H9 (cell line): ENCODE results near the gene PEPD. TPM values are rescaled to one million over a fixed set of nuclear protein-coding genes. Genes with fewer than 3 reads are reported as not detected.

Experiments used
- DNase-seq: peaks from one replicate; pipeline ENCODE4 v3.0.0-alpha.2; 2017
- H2AFZ ChIP-seq: one replicate; pipeline ENCODE4 v1.6.1; 2013; ENCODE audit warnings: mild to moderate bottlenecking, low read length, control low read depth, moderate library complexity
- H2AK5ac ChIP-seq: 2 replicates; pipeline ENCODE4 v1.6.1; 2013; ENCODE audit warnings: low read length, control low read depth, mixed read lengths; ENCODE audit not compliant: insufficient read length
- H2BK120ac ChIP-seq: one replicate; pipeline ENCODE4 v1.6.1; 2013; ENCODE audit warnings: low read depth, mild to moderate bottlenecking, low read length, control low read depth, inconsistent platforms; ENCODE audit not compliant: poor library complexity, severe bottlenecking
- H2BK12ac ChIP-seq: 2 replicates; pipeline ENCODE4 v1.6.1; 2013; ENCODE audit warnings: low read length, control low read depth, mixed read lengths, low read depth; ENCODE audit not compliant: insufficient read length
- H2BK15ac ChIP-seq: 2 replicates; pipeline ENCODE4 v1.6.1; 2013; ENCODE audit warnings: low read depth, low read length, control low read depth
- H2BK20ac ChIP-seq: one replicate; pipeline ENCODE4 v1.6.1; 2013; ENCODE audit warnings: low read depth, mild to moderate bottlenecking, low read length, control low read depth, inconsistent platforms; ENCODE audit not compliant: poor library complexity, severe bottlenecking
- H2BK5ac ChIP-seq: 2 replicates; pipeline ENCODE4 v1.6.1; 2013; ENCODE audit warnings: low read length, control low read depth, mixed read lengths; ENCODE audit not compliant: insufficient read length
- H3K14ac ChIP-seq: 2 replicates; pipeline ENCODE4 v1.6.1; 2013; ENCODE audit warnings: low read length, control low read depth; ENCODE audit not compliant: insufficient read depth
- H3K18ac ChIP-seq: 2 replicates; pipeline ENCODE4 v1.6.1; 2013; ENCODE audit warnings: low read depth, mild to moderate bottlenecking, mixed read lengths, low read length, control low read depth; ENCODE audit not compliant: insufficient read length
- H3K23ac ChIP-seq: 2 replicates; pipeline ENCODE4 v1.6.1; 2013; ENCODE audit warnings: low read length, control low read depth, mixed read lengths, low read depth; ENCODE audit not compliant: insufficient read length
- H3K23me2 ChIP-seq: 2 replicates; pipeline ENCODE4 v1.6.1; 2013; ENCODE audit warnings: low read depth, mild to moderate bottlenecking, mixed read lengths, low read length, control low read depth; ENCODE audit not compliant: insufficient read length, poor library complexity, severe bottlenecking
- H3K27ac ChIP-seq: 2 replicates; pipeline ENCODE4 v1.5.1; 2013; ENCODE audit warnings: low read length, control low read depth, mixed read lengths, low read depth; ENCODE audit not compliant: insufficient read length
- H3K27me3 ChIP-seq: 2 replicates; pipeline ENCODE4 v1.6.1; 2013; ENCODE audit warnings: low read length, control low read depth, inconsistent platforms; ENCODE audit not compliant: insufficient read depth
- H3K4ac ChIP-seq: 2 replicates; pipeline ENCODE4 v1.6.1; 2013; ENCODE audit warnings: low read depth, mild to moderate bottlenecking, control low read depth, inconsistent platforms, low read length, moderate library complexity
- H3K4me1 ChIP-seq: 2 replicates; pipeline ENCODE4 v1.6.1; 2013; ENCODE audit warnings: low read length, control low read depth, inconsistent platforms; ENCODE audit not compliant: insufficient read depth
- H3K4me2 ChIP-seq: 2 replicates; pipeline ENCODE4 v1.6.1; 2013; ENCODE audit warnings: low read length, control low read depth, mixed read lengths; ENCODE audit not compliant: insufficient read length, insufficient read depth
- H3K56ac ChIP-seq: 2 replicates; pipeline ENCODE4 v1.6.1; 2013; ENCODE audit warnings: low read depth, mild to moderate bottlenecking, mixed read lengths, low read length, control low read depth; ENCODE audit not compliant: insufficient read length
- H3K79me1 ChIP-seq: 2 replicates; pipeline ENCODE4 v1.6.1; 2013; ENCODE audit warnings: low read depth, mild to moderate bottlenecking, moderate library complexity, low read length, control low read depth, inconsistent platforms; ENCODE audit not compliant: insufficient read depth, poor library complexity, severe bottlenecking
- H3K79me2 ChIP-seq: 2 replicates; pipeline ENCODE4 v1.6.1; 2013; ENCODE audit warnings: low read length, control low read depth, inconsistent platforms; ENCODE audit not compliant: insufficient read depth
- H3K9ac ChIP-seq: 2 replicates; pipeline ENCODE4 v1.6.1; 2013; ENCODE audit warnings: low read length, control low read depth, mixed read lengths; ENCODE audit not compliant: insufficient read length; ENCODE audit errors: extremely low read depth
- H3K9me3 ChIP-seq: one replicate; pipeline ENCODE4 v1.6.1; 2013; ENCODE audit warnings: low read depth, low read length, inconsistent platforms; ENCODE audit not compliant: control insufficient read depth
- H3T11ph ChIP-seq: one replicate; pipeline ENCODE4 v1.6.1; 2013; ENCODE audit warnings: mild to moderate bottlenecking, low read length, control low read depth, inconsistent platforms
- H4K20me1 ChIP-seq: one replicate; pipeline ENCODE4 v1.6.1; 2013; ENCODE audit not compliant: control insufficient read depth, insufficient read length, insufficient read depth
- H4K5ac ChIP-seq: 2 replicates; pipeline ENCODE4 v1.6.1; 2013; ENCODE audit warnings: low read depth, mild to moderate bottlenecking, mixed read lengths, low read length, control low read depth; ENCODE audit not compliant: insufficient read length
- H4K8ac ChIP-seq: replicated peaks from 2 replicates; pipeline ENCODE4 v1.6.1; 2013; ENCODE audit warnings: low read length, control low read depth, mixed read lengths, low read depth; ENCODE audit not compliant: insufficient read length
- H4K91ac ChIP-seq: 2 replicates; pipeline ENCODE4 v1.6.1; 2013; ENCODE audit warnings: low read depth, mild to moderate bottlenecking, moderate library complexity, mixed read lengths, low read length, control low read depth; ENCODE audit not compliant: insufficient read length
- H3K27ac Mint-ChIP-seq, 3 experiments: 2 replicates in 2 of 3; 3 replicates in 1 of 3; pipeline ENCODE4 v1.8.0; 2020 to 2021; ENCODE audit warnings: mixed read lengths in 3 of 3, mild to moderate bottlenecking in 1 of 3, moderate library complexity in 1 of 3
- H3K27me3 Mint-ChIP-seq: 2 replicates; pipeline ENCODE4 v1.8.0; 2021; ENCODE audit warnings: low read depth, mild to moderate bottlenecking, moderate library complexity, mixed read lengths
- H3K36me3 Mint-ChIP-seq, 3 experiments: 2 replicates in 2 of 3; 3 replicates in 1 of 3; pipeline ENCODE4 v1.8.0; 2020 to 2021; ENCODE audit warnings: low read depth in 3 of 3, mixed read lengths in 3 of 3; ENCODE audit not compliant: insufficient read depth in 1 of 3
- H3K4me1 Mint-ChIP-seq, 2 experiments: 2 replicates each; pipeline ENCODE4 v1.8.0; 2020; ENCODE audit warnings: mixed read lengths in 2 of 2
- H3K4me3 Mint-ChIP-seq, 2 experiments: 2 replicates in 1 of 2; 3 replicates in 1 of 2; pipeline ENCODE4 v1.8.0; 2020 to 2021; ENCODE audit warnings: mild to moderate bottlenecking in 2 of 2, mixed read lengths in 2 of 2, moderate library complexity in 1 of 2
- H3K9me3 Mint-ChIP-seq, 2 experiments: 2 replicates in 1 of 2; 3 replicates in 1 of 2; pipeline ENCODE4 v1.8.0; 2020; ENCODE audit warnings: mild to moderate bottlenecking in 2 of 2, mixed read lengths in 2 of 2, moderate library complexity in 1 of 2
- WGBS: extraction: QIAGEN DNeasy Blood & Tissue Kit; methylation state at CpG from one replicate; pipeline ENCODE4 v1.1.7; 2013; ENCODE audit warnings: missing lambda C conversion rate, low lambda C conversion rate, mixed read lengths; ENCODE audit not compliant: insufficient read length; ENCODE audit errors: extremely low coverage; 5-methylcytosine and 5-hydroxymethylcytosine counted together
- total RNA-seq: library from RNA; stranded (reverse); gene quantifications from 2 replicates; pipeline ENCODE4 v1.2.1, GENCODE V29; 2021
- TF ChIP-seq, protein P1 (sequence below): fragments of 200-600 bp; sonication (generic); conservative IDR thresholded peaks from 3 replicates; pipeline ENCODE4 v1.8.0; 2021; ENCODE audit warnings: antibody characterized with exemption, mild to moderate bottlenecking

PEPD gene
- total RNA-seq, 1 experiment from 2014 or later: 52.8 TPM

GRCh38 chr19:33497131-33497777, 24.3 kb downstream of the PEPD start:
- Histone ChIP-seq H4K8ac (no peak overlapping the region), H3K9ac (no peak overlapping the region), H3K23me2 (no peaks in the 10 kb centered on the region), H3K4me2 (no peak overlapping the region), H3K18ac (no peak overlapping the region), H3K9me3 (no peaks in the 10 kb centered on the region), H3K79me2 (no peaks in the 10 kb centered on the region), H4K20me1 (no peaks in the 10 kb centered on the region), H2BK12ac (no peak overlapping the region), H3K56ac (no peak overlapping the region), H4K91ac (no peak overlapping the region), H3K14ac (no peak overlapping the region), H3T11ph (no peak overlapping the region), H3K23ac (no peak overlapping the region), H2BK15ac (no peak overlapping the region), H2BK20ac (no peak overlapping the region), H2AFZ (no peak overlapping the region), H4K5ac (no peak overlapping the region), H3K4ac (no peak overlapping the region), H3K4me1 (no peaks in the 10 kb centered on the region), H2AK5ac (no peak overlapping the region), H2BK5ac (no peak overlapping the region), H3K27ac (no peak overlapping the region), H3K27me3 (no peaks in the 10 kb centered on the region), H3K79me1 (no peaks in the 10 kb centered on the region), H2BK120ac (no peak overlapping the region)
- Mint-ChIP-seq H3K4me1 (no peaks in the 10 kb centered on the region), H3K27me3 (no peaks in the 10 kb centered on the region), H3K36me3 (peaks cover 0 to 7% (median 6%) of the 10 kb centered on the region in 3 experiments; a peak in 4 of 7 replicates), H3K27ac (no peak overlapping the region), H3K4me3 (no peak overlapping the region), H3K9me3 (no peaks in the 10 kb centered on the region)
- no peak for DNase-seq
- TF ChIP-seq, protein P1, sequence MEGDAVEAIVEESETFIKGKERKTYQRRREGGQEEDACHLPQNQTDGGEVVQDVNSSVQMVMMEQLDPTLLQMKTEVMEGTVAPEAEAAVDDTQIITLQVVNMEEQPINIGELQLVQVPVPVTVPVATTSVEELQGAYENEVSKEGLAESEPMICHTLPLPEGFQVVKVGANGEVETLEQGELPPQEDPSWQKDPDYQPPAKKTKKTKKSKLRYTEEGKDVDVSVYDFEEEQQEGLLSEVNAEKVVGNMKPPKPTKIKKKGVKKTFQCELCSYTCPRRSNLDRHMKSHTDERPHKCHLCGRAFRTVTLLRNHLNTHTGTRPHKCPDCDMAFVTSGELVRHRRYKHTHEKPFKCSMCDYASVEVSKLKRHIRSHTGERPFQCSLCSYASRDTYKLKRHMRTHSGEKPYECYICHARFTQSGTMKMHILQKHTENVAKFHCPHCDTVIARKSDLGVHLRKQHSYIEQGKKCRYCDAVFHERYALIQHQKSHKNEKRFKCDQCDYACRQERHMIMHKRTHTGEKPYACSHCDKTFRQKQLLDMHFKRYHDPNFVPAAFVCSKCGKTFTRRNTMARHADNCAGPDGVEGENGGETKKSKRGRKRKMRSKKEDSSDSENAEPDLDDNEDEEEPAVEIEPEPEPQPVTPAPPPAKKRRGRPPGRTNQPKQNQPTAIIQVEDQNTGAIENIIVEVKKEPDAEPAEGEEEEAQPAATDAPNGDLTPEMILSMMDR: no peak
- WGBS: no CpG with 5 or more reads among the region's 15 CpGs
